Nephron (organoid): ENCODE results near the gene ECEL1.

Experiments
- H3K27ac Mint-ChIP-seq, 3 experiments: 2 replicates each; pipeline ENCODE4 v1.8.0; 2020; ENCODE audit warnings: mixed read lengths in 3 of 3, mild to moderate bottlenecking in 2 of 3, moderate library complexity in 1 of 3
- H3K27me3 Mint-ChIP-seq: 2 replicates; pipeline ENCODE4 v1.8.0; 2021; ENCODE audit warnings: low read depth, mild to moderate bottlenecking, moderate library complexity, mixed read lengths
- H3K36me3 Mint-ChIP-seq: 2 replicates; pipeline ENCODE4 v1.8.0; 2020; ENCODE audit warnings: low read depth, mixed read lengths
- H3K4me1 Mint-ChIP-seq: 2 replicates; pipeline ENCODE4 v1.8.0; 2020; ENCODE audit warnings: mixed read lengths
- H3K4me3 Mint-ChIP-seq, 3 experiments: 2 replicates each; pipeline ENCODE4 v1.8.0; 2020; ENCODE audit warnings: mild to moderate bottlenecking in 3 of 3, mixed read lengths in 3 of 3, moderate library complexity in 2 of 3
- H3K9me3 Mint-ChIP-seq: 2 replicates; pipeline ENCODE4 v1.8.0; 2020; ENCODE audit warnings: mixed read lengths
- CTCF ChIP-seq, 3 experiments: fragments of 200-600 bp; sonication (generic); IDR thresholded peaks; one replicate each; pipeline ENCODE4 v1.5.0; 2021; ENCODE audit warnings: antibody characterized with exemption in 3 of 3; ENCODE audit not compliant: unreplicated experiment in 3 of 3

ECEL1 gene

DNA sequence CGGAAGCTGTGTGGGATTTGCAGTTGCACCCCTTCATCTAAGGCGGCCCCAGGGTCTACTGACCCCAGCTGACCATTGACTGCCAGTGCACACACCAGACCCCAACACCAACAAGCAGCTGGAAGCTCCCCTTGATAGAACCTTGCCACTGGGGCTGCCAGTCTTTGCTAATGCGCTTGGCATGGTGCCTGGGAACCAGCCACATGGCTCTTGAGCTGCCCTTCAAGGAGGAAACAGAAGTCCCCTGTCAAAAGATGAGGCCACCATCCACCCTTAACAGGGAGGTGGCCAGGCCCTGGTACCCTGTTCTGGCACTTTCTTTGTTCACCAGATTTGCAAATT lies 23.1 kb downstream of the ECEL1 start:
- Mint-ChIP-seq H3K27me3 (peaks cover 21% of the 10 kb centered on the region), H3K27ac (no peak overlapping the region), H3K4me1 (peaks cover 7% of the 10 kb centered on the region), H3K9me3 (peaks cover 6% of the 10 kb centered on the region), H3K4me3 (no peak overlapping the region), H3K36me3 (no peaks in the 10 kb centered on the region)
- TF ChIP-seq CTCF (IDR thresholded peaks at IDR 0.05; ENCODE audit: unreplicated experiment in 3 of 3): no peak

DNA sequence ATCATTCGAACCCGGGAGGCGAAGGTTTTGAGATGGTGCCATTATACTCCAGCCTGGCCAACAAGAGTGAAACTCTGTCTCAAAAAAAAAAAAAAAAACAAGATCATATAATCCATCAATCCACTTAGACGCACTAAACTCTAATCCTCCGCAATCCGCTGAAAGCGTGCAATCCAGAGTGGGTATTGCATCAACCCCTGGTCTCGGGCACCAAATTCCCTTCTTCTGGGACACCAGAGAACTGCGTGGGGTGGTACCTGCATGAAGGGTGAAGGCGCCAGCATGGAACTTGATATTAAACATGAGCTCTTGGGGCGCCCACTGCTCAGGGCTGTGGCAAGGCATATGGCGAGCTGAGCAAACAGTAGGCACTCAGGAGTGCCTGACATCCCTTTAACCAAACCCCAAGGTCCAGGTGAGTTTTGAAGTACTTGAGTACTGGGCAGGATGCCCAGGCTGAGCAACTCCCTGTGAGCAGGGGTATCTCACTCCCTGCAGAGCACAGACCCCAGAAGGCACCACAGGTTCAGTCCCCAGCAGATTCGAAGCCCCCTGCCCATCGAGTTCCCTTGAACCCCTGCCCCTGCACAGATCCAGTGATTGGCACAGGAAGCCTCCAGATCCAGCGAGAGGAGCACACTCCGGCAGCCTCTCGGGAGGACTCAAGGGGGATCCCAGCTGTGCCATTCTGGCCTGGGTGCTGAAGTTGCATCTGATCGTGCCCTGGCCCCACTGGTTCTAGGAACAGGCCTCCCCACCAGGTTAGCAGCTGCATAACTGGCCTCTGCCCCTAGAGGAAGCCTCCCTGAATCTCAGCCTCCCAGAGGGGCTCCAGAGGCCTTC lies 23.7 kb downstream of the ECEL1 start:
- no peak overlapping the region for H3K27ac Mint-ChIP-seq

DNA sequence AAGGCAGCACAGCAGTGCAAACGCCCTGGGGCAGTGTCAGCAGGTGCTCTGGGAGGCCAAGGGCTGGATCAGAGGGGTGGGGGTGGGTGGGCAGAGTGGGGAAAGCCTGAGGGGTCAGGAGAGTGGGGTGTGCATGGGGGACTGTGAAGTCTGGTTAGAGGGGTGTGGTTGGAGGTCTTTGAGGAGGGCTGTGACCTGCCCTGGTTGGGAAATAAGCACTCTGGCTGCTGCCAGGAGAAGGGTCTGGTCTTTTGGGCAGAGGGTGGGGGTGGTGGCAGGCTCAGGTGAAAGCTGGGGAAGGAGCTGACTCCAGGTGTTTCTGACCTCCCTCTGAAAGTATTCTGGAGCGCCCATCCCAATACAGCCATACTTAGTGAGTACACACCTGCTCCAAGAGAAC lies 27.5 kb downstream of the ECEL1 start:
- H3K36me3 Mint-ChIP-seq: no peaks in the 10 kb centered on the region
- H3K27ac Mint-ChIP-seq: no peak overlapping the region

More for the DNA sequence above, 23.7 kb downstream of the ECEL1 start:
- Mint-ChIP-seq H3K36me3 (no peaks in the 10 kb centered on the region), H3K9me3 (peaks cover 3% of the 10 kb centered on the region), H3K27me3 (peaks cover 22% of the 10 kb centered on the region), H3K4me3 (no peak overlapping the region), H3K4me1 (peaks cover 7% of the 10 kb centered on the region)
- no peak for TF ChIP-seq CTCF (IDR thresholded peaks at IDR 0.05; ENCODE audit: unreplicated experiment in 3 of 3)

GRCh38 chr2:232459419-232460035 lies 28.1 kb downstream of the ECEL1 start:
- Mint-ChIP-seq H3K27ac (no peak overlapping the region), H3K9me3 (no peaks in the 10 kb centered on the region)

More for the DNA sequence above, 27.5 kb downstream of the ECEL1 start:
- H3K9me3 Mint-ChIP-seq: no peaks in the 10 kb centered on the region
- peaks cover 7% of the 10 kb centered on the region for H3K4me1 Mint-ChIP-seq
- H3K27me3 Mint-ChIP-seq: peaks cover 20% of the 10 kb centered on the region
- H3K4me3 Mint-ChIP-seq: no peak overlapping the region
- TF ChIP-seq CTCF (IDR thresholded peaks at IDR 0.05; ENCODE audit: unreplicated experiment in 3 of 3): no peak

GRCh38 chr2:232458661-232459418 lies 28.8 kb downstream of the ECEL1 start:
- H3K4me1 Mint-ChIP-seq: peaks cover 7% of the 10 kb centered on the region
- H3K9me3 Mint-ChIP-seq: no peaks in the 10 kb centered on the region
- peaks cover 27% of the 10 kb centered on the region for H3K27me3 Mint-ChIP-seq
- no peak overlapping the region for H3K4me3 Mint-ChIP-seq
- no peak overlapping the region for H3K27ac Mint-ChIP-seq
- no peak for TF ChIP-seq CTCF (IDR thresholded peaks at IDR 0.05; ENCODE audit: unreplicated experiment in 3 of 3)
- no peaks in the 10 kb centered on the region for H3K36me3 Mint-ChIP-seq

More at GRCh38 chr2:232459419-232460035, 28.1 kb downstream of the ECEL1 start:
- Mint-ChIP-seq H3K27me3 (peaks cover 21% of the 10 kb centered on the region), H3K4me1 (peaks cover 7% of the 10 kb centered on the region), H3K36me3 (no peaks in the 10 kb centered on the region), H3K4me3 (no peak overlapping the region)
- TF ChIP-seq CTCF (IDR thresholded peaks at IDR 0.05; ENCODE audit: unreplicated experiment in 3 of 3): no peak
